GM18519 (cell line): ENCODE measurements around the gene ZBTB46.
"Not testable (repeated sequence)": the region's sequence is repeated elsewhere in the genome, so short reads cannot be mapped to it uniquely, and the experiment has no call there.

ENCODE experiments used
- ATAC-seq: cut with Tn5 transposase; IDR thresholded peaks from one replicate; pipeline ENCODE4 v1.9.1; 2021; ENCODE audit warnings: mild to moderate bottlenecking, moderate library complexity; ENCODE audit not compliant: unreplicated experiment, low FRiP score

The ZBTB46 gene

DNA sequence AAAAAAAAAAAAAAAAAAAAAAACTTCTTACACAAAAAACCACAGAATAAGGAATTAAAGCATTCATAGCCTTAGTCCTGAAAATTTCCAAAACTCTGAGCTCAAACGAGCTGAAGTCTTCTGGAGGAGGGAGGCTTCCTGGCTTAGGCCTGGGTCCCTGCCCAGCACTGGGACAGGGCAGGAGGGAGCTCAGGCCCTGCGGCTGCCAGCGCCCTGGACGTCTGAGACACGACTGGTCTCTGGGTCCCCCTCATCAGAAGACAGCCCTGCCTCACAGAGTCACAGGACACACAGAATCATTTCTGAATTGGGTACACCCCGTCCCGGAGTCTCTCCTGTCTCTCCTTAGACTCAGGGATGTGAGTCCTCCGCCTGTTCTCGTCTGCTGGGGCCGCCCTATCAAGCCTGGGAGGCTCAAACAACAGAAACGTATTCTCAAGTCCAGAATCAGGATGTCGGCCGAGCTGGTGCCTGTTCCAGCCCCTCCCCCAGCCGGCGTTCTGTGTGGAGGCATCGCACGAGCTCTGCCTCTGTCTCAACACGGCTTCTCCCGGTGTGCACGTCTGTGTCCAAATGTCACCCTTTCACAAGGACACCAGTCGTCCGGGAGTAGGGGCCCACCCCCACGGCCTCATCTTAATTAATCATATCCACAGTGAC lies 39.4 kb downstream of the ZBTB46 start:
- no peak for ATAC-seq

DNA sequence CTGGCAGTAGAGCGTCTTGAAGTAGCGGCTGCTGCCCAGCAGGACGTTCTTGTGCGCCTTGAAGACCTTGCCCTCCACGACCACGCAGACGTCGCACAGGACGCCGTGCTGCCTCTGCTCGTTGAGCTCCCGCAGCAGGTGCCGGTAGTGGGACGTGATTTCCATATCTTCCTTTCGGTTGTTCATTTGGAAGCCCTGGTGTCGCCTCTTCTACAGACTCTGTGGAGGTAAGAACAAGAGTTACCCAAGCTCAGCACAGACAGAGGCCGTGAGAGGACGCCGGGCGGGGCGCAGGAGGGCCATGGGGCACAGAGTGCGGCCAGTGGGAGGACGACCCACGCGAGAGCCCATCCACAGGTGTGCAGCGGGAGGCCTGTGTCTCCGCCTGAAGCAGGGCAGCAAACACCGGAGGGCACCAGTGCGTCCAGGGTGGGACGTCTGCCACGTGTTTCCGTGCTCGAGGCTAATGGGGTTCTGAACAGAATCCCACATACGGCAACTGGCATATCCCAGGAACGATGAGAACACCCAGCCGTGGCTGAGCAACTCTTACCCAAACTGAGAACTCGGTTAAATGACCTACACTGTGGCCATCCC lies 40.4 kb downstream of the ZBTB46 start:
- no peak for ATAC-seq

DNA sequence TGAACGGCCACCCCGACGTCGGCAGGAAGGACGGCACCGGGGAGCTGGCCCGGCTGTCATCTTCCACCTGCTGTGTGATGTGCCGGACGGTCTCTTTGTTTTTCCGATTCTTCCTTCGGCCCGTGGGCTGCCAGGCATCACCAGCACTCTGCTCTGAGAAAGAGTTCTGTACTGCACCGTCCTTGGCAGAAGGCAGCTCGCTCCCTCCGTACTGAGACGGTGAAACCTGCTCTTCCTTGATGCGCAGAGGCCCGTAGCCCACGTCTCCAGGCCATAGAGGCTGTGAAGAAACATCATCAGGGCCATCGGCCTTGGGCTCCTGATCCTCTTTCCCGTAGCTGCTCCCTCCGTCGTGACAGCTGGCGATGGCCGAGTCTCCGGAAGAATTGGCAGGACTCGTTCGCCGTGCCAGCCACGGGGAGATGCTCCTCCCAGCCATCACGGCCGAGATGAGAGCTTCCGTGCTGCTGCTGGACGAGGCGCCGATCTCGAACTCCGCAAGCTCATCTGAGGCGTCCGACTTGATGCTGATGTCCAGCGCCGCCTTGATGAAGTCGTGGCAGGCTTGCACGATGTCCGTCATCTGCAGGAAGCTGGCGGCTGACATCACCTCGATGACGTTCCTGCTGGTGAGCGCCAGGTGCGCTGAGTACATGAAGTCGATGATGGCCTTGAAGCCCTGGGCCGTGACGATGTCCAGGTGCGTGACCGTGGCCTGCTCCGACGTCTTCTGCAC lies 41.1 kb downstream of the ZBTB46 start:
- no peak for ATAC-seq

DNA sequence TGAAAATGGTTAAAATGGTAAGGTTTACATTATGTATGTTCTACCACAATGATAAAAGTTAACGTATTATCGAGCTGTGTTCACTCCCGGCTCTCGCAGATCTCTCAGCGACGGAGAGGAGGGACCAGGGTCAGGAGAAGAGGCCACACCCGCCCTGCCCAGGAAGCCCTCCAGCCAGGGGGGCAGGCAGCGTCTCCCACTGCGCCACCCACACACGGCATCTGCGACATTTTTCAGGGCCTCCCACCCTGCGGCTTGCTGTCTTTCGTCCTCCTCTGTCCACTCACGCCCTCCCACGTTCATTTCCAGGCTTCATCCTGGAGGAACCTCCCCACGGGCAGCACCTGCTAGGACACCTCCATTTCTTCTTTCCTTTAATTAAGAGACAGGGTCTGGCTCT lies 43.3 kb downstream of the ZBTB46 start:
- ATAC-seq, result no peak

DNA sequence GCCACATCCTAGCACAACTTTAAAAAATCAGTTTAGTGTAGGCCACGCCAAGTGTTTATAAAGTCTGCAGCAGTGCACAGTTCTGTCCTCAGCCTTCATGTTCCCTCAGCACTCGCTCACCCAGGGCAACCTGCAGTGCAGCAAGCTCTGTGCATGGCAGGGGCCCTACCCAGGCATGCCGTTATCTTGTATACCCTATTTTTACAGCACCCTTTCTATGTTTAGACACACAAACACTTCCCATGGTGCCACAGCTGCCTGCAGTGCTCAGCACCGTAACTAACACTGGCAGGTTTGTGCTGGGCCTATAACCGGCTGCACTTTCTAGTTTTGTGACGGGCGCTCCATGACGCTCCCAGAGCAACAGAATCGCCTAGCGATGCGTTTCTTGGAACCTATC lies 43.8 kb downstream of the ZBTB46 start:
- ATAC-seq, result no peak

DNA sequence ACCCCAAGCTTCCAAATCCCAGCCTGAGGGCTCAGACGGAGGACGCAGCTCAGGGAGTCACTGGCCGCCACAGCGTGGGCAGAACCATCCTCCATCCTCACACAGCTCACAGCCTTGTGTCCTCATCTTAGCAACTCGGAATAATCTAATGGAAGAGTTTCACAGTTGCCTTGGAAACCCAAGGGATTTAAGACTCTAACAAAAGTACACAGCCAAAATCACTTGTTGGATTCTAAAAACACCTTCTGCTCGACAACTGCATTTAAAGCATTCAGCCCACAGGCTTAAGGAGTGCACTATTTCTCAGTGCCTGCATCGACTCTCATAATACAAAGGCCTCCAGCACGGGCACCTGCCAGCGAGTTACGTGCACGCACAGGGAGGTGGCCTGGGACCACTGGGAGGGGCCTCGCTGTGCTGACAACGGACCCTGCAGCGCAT lies 45.4 kb downstream of the ZBTB46 start:
- ATAC-seq, result no peak

DNA sequence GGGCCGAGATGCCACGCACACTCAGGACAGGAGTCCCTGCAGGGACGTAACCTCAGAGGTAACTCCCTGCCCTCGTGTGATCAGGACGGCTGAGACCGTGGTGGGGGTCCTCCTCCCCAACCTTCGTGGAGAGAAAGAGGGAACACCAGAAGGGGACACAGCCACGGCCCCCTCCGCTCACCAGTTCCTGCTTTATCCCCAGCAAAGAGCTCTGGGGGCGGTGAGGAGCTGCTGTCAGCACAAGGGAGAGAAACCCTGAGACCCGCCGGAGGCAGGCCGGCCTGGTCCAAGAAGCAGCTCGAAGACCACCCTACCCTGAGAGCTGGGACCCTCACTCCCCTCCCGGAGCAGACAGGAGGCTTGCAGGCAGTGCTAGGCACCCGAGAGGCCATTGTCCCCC lies 47.1 kb downstream of the ZBTB46 start:
- ATAC-seq, result no peak

DNA sequence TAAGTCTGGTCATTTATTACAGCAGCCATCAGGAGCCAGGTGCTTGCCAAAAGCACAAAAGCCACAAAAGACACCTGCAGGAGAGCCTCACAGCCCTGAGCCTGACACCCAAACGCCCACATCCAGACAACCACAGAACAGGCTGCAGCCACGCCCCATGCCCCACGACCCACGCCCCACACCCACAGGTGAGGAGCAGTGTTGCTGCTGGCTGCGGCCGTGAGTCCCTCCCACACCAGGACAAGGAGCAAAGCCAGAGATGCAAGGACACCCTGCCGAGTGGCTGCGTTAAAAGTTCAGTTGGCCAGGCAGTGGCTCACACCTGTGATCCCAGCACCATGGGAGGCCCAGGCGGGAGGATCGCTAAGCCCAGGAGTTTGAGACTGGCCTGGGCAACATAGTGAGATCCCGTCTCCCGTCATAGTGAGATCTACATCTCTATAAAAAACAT lies 48.5 kb downstream of the ZBTB46 start:
- no peak for ATAC-seq

DNA sequence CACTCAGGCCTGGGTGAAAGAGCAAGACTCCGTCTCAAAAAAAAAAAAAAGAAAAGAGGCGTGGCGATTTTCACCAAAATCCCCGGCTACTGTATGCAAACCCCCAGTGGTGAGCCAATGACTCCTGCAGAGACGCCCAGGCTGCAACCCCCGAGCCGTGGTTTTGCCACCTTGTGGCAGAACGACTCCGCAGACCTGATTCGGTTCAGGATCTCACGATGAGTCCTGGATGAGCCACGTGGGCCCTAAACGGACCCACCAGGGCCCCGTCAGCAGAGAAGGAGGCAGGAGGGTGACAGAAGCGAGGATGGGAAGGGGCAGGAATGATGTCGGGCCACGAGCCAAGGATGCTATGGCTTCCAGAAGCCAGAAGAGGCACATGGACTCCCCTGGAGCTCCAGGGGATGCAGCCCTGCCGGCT lies 49.0 kb downstream of the ZBTB46 start:
- ATAC-seq, result no peak

DNA sequence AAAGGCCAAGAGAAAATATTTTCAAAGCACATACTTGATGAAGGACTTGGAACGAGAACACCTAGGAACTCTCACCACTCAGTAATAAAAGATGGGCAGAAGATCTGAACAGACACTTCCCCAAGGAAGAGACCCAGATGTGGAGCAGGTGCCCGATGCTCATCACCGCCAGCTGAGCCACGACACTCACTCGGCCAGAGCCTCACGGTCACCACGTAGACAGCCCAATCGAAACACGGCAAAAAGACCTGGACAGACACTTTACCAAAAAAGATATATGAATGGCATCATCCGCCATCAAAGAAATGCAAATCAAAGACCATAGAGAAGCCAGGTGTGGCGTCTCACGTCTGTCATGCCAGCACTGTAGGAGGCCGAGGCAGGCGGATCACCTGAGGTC lies 49.9 kb downstream of the ZBTB46 start:
- no peak for ATAC-seq

DNA sequence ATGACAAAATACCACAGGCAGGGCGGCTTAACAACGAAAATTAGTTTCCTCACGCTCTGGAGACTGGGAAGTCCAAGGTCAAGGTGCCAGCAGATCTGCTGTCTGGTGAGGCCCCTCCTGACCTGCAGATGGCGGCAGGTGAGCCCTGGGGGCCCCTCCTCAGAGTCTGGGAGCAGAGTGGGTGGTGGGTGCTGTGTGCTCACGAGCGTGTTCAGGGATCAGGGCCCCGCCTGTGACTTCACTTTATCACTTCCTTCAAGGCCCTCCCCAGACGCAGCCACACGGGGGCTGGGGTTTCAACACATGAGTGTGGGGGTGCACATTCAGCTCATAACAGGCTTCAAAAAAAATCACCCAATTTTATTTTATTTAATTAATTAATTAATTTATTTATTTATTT lies 52.2 kb downstream of the ZBTB46 start:
- no peak for ATAC-seq

DNA sequence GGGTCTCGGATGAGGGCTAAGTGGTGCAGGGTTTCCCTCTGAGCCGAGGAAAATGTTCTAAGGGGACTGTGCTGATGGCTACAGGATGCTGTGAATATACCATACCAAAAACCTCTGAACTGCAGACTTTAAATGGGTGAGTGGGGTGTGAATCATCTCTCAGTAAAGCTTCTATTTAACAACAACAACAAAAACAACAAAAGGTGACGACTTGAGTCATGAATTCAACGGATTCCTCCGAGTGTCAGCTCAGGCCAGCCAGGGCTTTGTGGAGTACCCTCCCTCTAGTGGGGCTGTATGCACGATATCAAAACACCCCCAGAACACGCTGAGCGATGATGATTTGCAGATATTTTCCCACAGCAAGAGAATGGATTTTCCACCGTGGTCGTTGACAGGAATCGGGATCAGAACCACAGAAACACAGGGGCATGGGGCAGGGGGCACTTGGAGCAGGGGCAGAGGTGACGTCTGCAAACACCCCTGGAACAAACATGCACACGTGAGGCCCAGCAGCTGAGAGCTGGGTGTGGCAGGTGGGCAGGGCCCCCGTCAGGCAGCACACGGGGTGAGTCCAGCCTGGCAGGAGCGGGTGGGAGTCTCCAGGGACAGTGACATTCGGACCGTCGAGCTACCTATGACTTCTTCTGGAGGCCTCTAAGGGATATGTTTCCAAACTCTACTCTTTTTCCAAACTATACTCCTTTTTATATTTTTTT lies 52.9 kb downstream of the ZBTB46 start:
- ATAC-seq, result no peak

DNA sequence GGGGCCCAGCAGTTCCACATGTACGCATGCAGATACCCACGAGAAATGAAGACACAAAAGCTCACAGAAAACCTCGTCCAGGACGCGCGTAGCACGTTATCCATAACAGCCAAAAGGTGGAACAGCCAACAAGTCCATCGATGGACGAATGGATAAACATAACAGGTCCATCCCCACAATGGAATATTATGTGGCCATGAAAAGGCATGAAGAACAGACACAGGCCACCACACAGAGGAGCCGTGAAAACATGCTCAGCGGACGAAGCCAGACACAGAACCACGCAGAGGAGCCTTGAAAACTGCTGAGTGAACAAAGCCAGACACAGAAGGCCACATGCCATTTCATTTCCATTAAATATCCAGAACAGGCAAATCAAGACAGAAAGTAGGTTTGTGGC lies 53.5 kb downstream of the ZBTB46 start:
- ATAC-seq, result no peak

DNA sequence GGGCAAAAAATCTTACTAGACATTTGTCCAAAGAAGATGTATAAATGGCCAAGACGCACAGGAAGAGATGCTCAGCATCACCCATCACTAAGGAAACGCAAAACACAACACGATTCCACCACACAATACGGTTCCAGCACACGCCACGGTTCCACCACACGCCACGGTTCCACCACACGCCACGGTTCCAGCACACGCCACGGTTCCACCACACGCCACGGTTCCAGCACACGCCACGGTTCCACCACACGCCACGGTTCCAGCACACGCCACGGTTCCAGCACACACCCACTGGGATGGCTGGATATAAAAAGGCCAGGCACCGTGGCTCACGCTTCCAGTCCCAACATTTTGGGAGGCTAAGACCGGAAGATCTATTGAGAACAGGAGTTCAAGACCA lies 54.2 kb downstream of the ZBTB46 start:
- ATAC-seq, result not testable (repeated sequence)

DNA sequence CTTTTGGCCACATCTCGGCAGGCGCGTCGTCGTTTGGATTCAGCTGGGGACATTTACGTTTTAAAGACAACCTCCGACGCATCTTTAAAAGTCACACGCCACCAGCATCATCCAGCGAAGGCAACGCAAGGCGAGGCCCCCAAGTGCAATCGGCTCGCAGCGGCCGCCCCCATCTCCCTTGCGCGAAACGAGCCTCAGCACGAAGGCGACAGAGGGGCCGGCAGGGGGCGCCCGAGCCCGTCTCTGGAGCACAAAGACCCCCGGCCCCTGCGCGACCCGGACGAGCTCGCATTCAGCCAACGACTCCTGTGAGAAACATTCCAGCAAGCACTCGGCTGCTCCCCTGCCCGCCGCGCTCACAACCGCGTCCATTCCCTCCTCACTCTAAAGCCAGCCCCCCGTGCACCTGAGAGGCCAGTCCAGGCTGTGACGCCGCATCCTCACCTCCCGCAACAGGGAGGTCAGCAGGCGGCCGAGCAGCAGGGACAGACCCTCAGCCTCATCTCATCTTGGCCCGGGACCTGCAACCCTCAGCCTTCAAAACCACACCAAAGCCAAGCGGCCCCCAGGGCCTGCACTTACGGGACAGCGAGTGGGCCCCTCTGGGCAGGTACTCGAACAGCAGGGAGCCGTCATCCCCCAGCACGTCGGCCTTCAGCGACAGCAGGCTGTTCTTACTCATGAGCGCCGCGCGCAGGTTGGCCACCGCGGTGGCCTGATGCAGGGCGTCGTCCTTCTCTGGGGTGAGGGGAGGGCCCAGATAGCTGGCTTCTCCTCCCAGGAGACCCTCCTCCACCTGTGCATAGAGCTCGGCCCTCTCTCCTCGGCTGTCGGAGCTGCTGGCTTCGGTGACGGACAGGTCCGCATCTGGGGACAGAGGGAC lies 55.7 kb downstream of the ZBTB46 start:
- ATAC-seq, result no peak

DNA sequence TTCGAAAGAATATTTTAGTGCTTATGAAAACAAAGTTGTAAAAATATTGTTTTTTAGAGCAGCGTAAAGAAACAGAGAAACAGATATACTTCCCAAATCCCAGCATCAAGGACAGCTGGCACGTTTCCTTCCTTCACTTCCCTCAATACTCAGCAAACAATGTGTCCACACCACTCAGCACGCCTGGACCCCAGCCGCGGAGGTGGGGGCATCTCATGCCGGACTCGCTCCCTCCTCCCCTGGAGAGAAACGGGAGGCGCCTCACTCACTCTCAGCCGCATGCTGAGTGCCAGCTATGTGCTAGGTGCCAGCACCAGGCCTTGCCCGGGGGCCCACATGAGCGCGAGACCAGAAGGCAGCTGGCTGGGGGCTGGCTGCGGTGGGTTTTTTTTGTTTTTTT lies 56.8 kb downstream of the ZBTB46 start:
- ATAC-seq, result no peak

DNA sequence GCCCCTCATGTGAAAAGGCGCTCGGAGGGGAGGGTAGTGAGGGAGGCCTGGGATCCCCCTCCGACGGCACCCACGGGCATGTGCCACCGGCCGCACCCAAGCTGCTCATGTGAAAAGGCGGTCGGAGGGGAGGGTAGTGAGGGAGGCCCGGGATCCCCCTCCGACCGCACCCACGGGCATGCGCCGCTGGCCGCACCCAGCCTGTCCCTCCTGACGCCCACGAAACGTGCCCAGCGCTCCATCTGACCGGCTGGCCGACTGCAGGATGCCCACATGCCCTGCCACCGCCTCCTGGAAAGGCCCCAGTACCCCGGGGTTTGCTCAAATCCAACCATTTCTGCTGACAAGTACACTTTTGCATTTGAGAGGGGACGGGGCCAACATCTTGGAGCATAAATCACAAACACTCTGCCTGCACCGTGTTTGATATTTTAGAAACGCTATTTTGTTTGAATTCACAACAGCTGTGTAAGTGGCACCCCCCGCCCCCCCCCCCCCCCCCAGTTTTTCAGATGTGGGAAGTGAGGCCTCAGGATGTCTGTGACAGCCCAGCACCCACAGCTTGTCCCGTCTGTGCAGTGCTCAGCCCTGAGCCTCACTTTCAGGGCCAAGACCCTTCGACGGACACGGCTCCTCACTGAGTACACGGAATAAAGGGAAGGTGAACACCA lies 57.4 kb downstream of the ZBTB46 start:
- ATAC-seq, result no peak

DNA sequence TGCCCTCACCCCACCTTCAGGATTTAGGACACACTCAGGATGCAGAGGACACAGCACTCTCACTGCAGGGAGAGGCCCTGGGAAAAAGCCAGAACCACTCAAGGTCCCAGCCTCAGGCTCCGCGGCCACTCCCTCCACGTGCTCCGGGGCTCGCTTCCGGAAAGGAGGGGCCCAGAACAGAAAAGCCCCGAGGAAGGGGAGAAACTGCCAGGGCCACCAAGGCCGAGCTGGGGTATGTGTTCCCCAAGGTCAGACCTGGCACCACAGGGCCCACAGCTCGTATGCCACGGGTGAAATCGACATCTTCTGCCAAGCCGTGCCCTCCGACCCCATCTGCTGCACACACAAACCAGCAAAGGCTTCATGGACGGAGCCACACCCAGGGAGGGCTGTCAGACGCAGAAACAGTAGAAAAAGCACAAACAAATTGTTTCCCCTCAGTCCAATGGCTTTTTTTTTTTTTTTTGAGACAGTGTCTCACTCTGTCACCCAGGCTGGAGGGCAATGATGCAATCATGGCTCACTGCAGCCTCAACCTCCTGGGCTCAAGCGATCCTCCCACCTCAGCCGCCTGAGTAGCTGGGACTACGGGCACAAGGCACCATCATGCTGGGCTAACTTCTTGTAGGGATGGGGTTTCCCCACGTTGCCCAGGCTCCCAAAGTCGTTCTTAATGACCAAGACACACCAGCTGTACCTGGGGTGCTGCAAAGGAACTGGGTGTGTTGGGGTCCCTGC lies 58.1 kb downstream of the ZBTB46 start:
- ATAC-seq, result no peak
